HepG2 (cell line): ENCODE results near the gene AUP1. TPM values are rescaled to one million over a fixed set of nuclear protein-coding genes. Genes with fewer than 3 reads are reported as not detected.

Source experiments
- HMG20B ChIP-seq: conservative IDR thresholded peaks from 2 replicates; pipeline ENCODE4 v1.6.1; 2016; ENCODE audit warnings: missing genetic modification reagents, missing compliant biosample characterization
- MEIS1 ChIP-seq: sonication (generic); formaldehyde crosslinking; IDR thresholded peaks from 2 replicates; pipeline ENCODE4 v1.9.0; 2021; ENCODE audit warnings: mild to moderate bottlenecking, missing genetic modification reagents, moderate library complexity, borderline replicate concordance
- RORA ChIP-seq: sonication (generic); formaldehyde crosslinking; IDR thresholded peaks from 2 replicates; pipeline ENCODE4 v1.5.0; 2020; ENCODE audit warnings: mild to moderate bottlenecking, missing genetic modification reagents, moderate library complexity
- RXRA ChIP-seq: sonication (generic); formaldehyde crosslinking; IDR thresholded peaks from 2 replicates; pipeline ENCODE4 v1.5.1; 2020; ENCODE audit warnings: missing genetic modification reagents
- SETDB1 ChIP-seq: sonication (generic); formaldehyde crosslinking; IDR thresholded peaks from 2 replicates; pipeline ENCODE4 v1.5.1; 2020; ENCODE audit warnings: missing genetic modification reagents, mild to moderate bottlenecking, borderline replicate concordance
- SP5 ChIP-seq: IDR thresholded peaks from 2 replicates; pipeline ENCODE4 v1.6.1; 2016; ENCODE audit warnings: low read depth, borderline replicate concordance
- TARDBP ChIP-seq: sonication (generic); formaldehyde crosslinking; IDR thresholded peaks from 2 replicates; pipeline ENCODE4 v1.8.0; 2022; ENCODE audit warnings: mild to moderate bottlenecking, missing genetic modification reagents
- YEATS4 ChIP-seq: sonication (generic); formaldehyde crosslinking; IDR thresholded peaks from 2 replicates; pipeline ENCODE4 v1.4.0; 2020; ENCODE audit warnings: missing genetic modification reagents, borderline replicate concordance
- ZFP37 ChIP-seq: sonication (generic); formaldehyde crosslinking; IDR thresholded peaks from 2 replicates; pipeline ENCODE4 v1.4.0; 2020; ENCODE audit warnings: missing genetic modification reagents, borderline replicate concordance
- ZNF468 ChIP-seq: sonication (generic); formaldehyde crosslinking; IDR thresholded peaks from 2 replicates; pipeline ENCODE4 v1.8.0; 2022; ENCODE audit warnings: mild to moderate bottlenecking, moderate library complexity, missing genetic modification reagents
- ZNF724P ChIP-seq: sonication (generic); formaldehyde crosslinking; IDR thresholded peaks from 2 replicates; pipeline ENCODE4 v1.8.0; 2022; ENCODE audit warnings: missing genetic modification reagents, borderline replicate concordance
- ZNF746 ChIP-seq: sonication (generic); formaldehyde crosslinking; IDR thresholded peaks from 2 replicates; pipeline ENCODE4 v1.8.0; 2022; ENCODE audit warnings: mild to moderate bottlenecking, missing genetic modification reagents
- ZNF772 ChIP-seq: sonication (generic); formaldehyde crosslinking; IDR thresholded peaks from 2 replicates; pipeline ENCODE4 v1.5.0; 2020; ENCODE audit warnings: mild to moderate bottlenecking, missing genetic modification reagents
- polyA plus RNA-seq, 8 experiments: library from polyadenylated mRNA; depleted of rRNA in 3 of 8; stranded (reverse) in 7 of 8; unstranded in 1 of 8; fragments of >200 nt; fragmentation: Illumina TruSeq in 4 of 8; extraction: Trizol in 4 of 8; gene quantifications; 2 replicates each; pipeline versions ENCODE4 v1.2.1 to v1.2.3, GENCODE V29; 2011 to 2016; ENCODE audit warnings: low read depth in 4 of 8, missing spikeins in 1 of 8, mixed read lengths in 1 of 8; ENCODE audit not compliant: insufficient read depth in 1 of 8
- total RNA-seq, 5 experiments: library from RNA; depleted of rRNA; stranded (reverse); fragments of >200 nt; fragmentation: Illumina TruSeq; extraction: Trizol; gene quantifications; 2 replicates each; pipeline ENCODE4 v1.2.3, GENCODE V29; 2016; ENCODE audit warnings: low read depth in 1 of 5
- TF ChIP-seq, protein P1 (sequence below): sonication (generic); formaldehyde crosslinking; IDR thresholded peaks from 2 replicates; pipeline ENCODE4 v1.8.1; 2022; ENCODE audit warnings: low read depth, mild to moderate bottlenecking, missing genetic modification reagents
- TF ChIP-seq, protein P2 (sequence below), 2 experiments: sonication (generic) in 1 of 2; formaldehyde crosslinking in 1 of 2; IDR thresholded peaks; 2 replicates each; pipeline versions ENCODE4 v1.4.0 to v1.6.1; 2016 to 2020; ENCODE audit warnings: borderline replicate concordance in 1 of 2, low read depth in 1 of 2, mild to moderate bottlenecking in 1 of 2, missing genetic modification reagents in 1 of 2
- TF ChIP-seq, protein P3 (sequence below): sonication (generic); formaldehyde crosslinking; IDR thresholded peaks from 2 replicates; pipeline ENCODE4 v1.4.0; 2020; ENCODE audit warnings: missing genetic modification reagents
- TF ChIP-seq, protein P4 (sequence below): IDR thresholded peaks from 2 replicates; pipeline ENCODE4 v1.6.1; 2016

AUP1 gene
- total and polyA plus RNA-seq, 2 of the 13 experiments (the other 11 are each of a cell fraction or from before 2014, with no cell fraction given), result 174 to 267 TPM

DNA sequence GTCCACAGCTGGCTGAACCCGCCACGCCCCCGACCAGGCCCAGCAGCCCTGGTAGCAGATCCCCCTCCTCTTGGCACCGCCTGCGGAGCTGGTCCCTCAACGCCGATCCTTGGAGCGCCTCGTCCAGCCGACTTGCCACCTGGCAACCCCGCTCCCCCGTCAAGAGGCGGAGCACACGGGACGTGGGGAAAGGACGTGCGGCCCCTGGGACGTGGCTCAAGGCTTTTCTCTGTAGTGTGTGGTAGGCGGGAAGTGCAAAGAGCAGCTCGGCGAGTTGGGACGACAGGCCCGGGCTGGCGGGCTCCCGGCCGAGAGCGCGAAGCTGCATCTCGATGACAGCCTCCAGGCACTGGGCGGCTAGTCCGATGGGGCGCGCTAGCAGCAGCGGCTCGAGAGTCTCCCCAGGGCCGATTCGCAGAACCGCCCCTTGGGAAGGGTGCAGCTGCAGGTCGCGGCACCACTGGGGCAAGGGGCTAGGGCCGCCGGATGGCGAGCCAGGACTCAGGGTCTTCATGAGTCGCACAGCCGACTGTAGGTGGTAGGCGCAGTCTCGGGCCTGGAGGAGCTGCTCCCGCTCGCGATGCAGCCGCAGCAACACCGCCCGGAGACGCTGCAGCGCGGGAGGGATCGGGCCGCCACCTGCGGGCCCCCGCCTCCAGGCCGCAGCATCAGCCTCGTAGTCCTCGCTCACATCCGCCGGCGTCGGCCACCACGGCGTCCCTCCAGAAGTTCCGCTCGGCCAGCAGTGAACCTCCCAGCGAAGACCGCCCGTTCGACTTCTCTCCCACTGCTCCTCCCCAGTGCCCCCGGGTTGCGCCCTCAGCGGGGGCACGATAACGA is 47.3 kb downstream of the AUP1 start (continued):
- TF ChIP-seq RXRA (CRISPR knock-in tag) (peak; percentile 13; the same call in 1 of the 2 replicates), ZFP37 (CRISPR knock-in tag) (peak; percentile 76; the same call in 1 of the 2 replicates), ZNF746 (CRISPR knock-in tag) (no peak), TARDBP (0 out of 2 replicates have a peak, but pooled peaks have one; percentile 14), MEIS1 (CRISPR knock-in tag) (no peak; the same call in 1 of the 2 replicates), ZNF724P (CRISPR knock-in tag) (peak; percentile 57), HMG20B (no peak; the same call in 1 of the 2 replicates), SETDB1 (CRISPR knock-in tag) (no peak), SP5 (CRISPR knock-in tag) (peak; percentile 78), ZNF772 (CRISPR knock-in tag) (peak; percentile 73; the same call in 1 of the 2 replicates), RORA (CRISPR knock-in tag) (no peak), ZNF468 (peak; percentile 45; the same call in 1 of the 2 replicates), YEATS4 (CRISPR knock-in tag) (peak; percentile 83)
- TF ChIP-seq, protein P1, sequence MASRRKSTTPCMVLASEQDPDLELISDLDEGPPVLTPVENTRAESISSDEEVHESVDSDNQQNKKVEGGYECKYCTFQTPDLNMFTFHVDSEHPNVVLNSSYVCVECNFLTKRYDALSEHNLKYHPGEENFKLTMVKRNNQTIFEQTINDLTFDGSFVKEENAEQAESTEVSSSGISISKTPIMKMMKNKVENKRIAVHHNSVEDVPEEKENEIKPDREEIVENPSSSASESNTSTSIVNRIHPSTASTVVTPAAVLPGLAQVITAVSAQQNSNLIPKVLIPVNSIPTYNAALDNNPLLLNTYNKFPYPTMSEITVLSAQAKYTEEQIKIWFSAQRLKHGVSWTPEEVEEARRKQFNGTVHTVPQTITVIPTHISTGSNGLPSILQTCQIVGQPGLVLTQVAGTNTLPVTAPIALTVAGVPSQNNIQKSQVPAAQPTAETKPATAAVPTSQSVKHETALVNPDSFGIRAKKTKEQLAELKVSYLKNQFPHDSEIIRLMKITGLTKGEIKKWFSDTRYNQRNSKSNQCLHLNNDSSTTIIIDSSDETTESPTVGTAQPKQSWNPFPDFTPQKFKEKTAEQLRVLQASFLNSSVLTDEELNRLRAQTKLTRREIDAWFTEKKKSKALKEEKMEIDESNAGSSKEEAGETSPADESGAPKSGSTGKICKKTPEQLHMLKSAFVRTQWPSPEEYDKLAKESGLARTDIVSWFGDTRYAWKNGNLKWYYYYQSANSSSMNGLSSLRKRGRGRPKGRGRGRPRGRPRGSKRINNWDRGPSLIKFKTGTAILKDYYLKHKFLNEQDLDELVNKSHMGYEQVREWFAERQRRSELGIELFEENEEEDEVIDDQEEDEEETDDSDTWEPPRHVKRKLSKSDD, result no peak; the same call in 1 of the 2 replicates
- TF ChIP-seq, protein P2, sequence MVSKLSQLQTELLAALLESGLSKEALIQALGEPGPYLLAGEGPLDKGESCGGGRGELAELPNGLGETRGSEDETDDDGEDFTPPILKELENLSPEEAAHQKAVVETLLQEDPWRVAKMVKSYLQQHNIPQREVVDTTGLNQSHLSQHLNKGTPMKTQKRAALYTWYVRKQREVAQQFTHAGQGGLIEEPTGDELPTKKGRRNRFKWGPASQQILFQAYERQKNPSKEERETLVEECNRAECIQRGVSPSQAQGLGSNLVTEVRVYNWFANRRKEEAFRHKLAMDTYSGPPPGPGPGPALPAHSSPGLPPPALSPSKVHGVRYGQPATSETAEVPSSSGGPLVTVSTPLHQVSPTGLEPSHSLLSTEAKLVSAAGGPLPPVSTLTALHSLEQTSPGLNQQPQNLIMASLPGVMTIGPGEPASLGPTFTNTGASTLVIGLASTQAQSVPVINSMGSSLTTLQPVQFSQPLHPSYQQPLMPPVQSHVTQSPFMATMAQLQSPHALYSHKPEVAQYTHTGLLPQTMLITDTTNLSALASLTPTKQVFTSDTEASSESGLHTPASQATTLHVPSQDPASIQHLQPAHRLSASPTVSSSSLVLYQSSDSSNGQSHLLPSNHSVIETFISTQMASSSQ (IDR thresholded peaks at IDR 0.05; ENCODE audit: low read depth), result no peak
- TF ChIP-seq, protein P2 (CRISPR knock-in tag; IDR thresholded peaks at IDR 0.05; ENCODE audit: borderline replicate concordance), result 0 out of 2 replicates have a peak, but pooled peaks have one; percentile 1
- TF ChIP-seq, protein P3, sequence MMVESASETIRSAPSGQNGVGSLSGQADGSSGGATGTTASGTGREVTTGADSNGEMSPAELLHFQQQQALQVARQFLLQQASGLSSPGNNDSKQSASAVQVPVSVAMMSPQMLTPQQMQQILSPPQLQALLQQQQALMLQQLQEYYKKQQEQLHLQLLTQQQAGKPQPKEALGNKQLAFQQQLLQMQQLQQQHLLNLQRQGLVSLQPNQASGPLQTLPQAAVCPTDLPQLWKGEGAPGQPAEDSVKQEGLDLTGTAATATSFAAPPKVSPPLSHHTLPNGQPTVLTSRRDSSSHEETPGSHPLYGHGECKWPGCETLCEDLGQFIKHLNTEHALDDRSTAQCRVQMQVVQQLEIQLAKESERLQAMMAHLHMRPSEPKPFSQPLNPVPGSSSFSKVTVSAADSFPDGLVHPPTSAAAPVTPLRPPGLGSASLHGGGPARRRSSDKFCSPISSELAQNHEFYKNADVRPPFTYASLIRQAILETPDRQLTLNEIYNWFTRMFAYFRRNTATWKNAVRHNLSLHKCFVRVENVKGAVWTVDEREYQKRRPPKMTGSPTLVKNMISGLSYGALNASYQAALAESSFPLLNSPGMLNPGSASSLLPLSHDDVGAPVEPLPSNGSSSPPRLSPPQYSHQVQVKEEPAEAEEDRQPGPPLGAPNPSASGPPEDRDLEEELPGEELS (CRISPR knock-in tag), result no peak
- TF ChIP-seq, protein P4, sequence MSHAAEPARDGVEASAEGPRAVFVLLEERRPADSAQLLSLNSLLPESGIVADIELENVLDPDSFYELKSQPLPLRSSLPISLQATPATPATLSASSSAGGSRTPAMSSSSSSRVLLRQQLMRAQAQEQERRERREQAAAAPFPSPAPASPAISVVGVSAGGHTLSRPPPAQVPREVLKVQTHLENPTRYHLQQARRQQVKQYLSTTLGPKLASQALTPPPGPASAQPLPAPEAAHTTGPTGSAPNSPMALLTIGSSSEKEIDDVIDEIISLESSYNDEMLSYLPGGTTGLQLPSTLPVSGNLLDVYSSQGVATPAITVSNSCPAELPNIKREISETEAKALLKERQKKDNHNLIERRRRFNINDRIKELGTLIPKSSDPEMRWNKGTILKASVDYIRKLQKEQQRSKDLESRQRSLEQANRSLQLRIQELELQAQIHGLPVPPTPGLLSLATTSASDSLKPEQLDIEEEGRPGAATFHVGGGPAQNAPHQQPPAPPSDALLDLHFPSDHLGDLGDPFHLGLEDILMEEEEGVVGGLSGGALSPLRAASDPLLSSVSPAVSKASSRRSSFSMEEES (CRISPR knock-in tag), result 0 out of 2 replicates have a peak, but pooled peaks have one; percentile 3
